IMR-90 (cell line): ENCODE measurements around the gene CEP78. TPM values are rescaled to one million over a fixed set of nuclear protein-coding genes. Genes with fewer than 3 reads are reported as not detected.

ENCODE experiments used
- ATAC-seq: fragments of 200-7000 bp; cut with Tn5 transposase; 2 replicates; pipeline ENCODE4 v1.9.1; 2020; ENCODE audit warnings: low read depth, mild to moderate bottlenecking, moderate library complexity
- BruUV-seq: library from RNA; stranded (reverse); fragments of 400-500 nt; replicated peaks from 2 replicates; lab custom pipeline; 2021; lab: Mats Ljungman, UMichigan
- CTCF ChIA-PET: fragments of 300-600 bp; formaldehyde crosslinking; extraction: SDS; loops from one replicate; lab custom pipeline; 2021; ENCODE audit warnings: antibody characterized with exemption; lab: Yijun Ruan, JAX
- POLR2A ChIA-PET: fragments of 300-600 bp; sonication (Branson Sonifier 250); formaldehyde crosslinking; loops from one replicate; lab custom pipeline; 2022; ENCODE audit warnings: antibody characterized with exemption; ENCODE audit not compliant: unreplicated experiment; lab: Charles Lee
- DNase-seq: peaks from one replicate; pipeline ENCODE4 v3.0.0; 2013
- H2AFZ ChIP-seq: replicated peaks from 2 replicates; pipeline ENCODE3; 2013; ENCODE audit warnings: low read length, mild to moderate bottlenecking; ENCODE audit not compliant: poor library complexity
- H2AK5ac ChIP-seq: 2 replicates; pipeline ENCODE4 v1.6.1; 2013; ENCODE audit warnings: low read depth, low read length, inconsistent platforms
- H2AK9ac ChIP-seq: replicated peaks from 2 replicates; pipeline ENCODE3; 2013; ENCODE audit warnings: mild to moderate bottlenecking, low read depth, low read length, moderate library complexity; ENCODE audit not compliant: poor library complexity
- H2BK120ac ChIP-seq: 2 replicates; pipeline ENCODE4 v1.6.1; 2013; ENCODE audit warnings: low read depth, low read length, inconsistent platforms
- H2BK15ac ChIP-seq: 3 replicates; pipeline ENCODE4 v1.6.1; 2013; ENCODE audit warnings: low read depth, low read length, inconsistent platforms
- H2BK20ac ChIP-seq: 2 replicates; pipeline ENCODE4 v1.6.1; 2013; ENCODE audit warnings: low read depth, mild to moderate bottlenecking, inconsistent platforms, low read length, moderate library complexity
- H2BK5ac ChIP-seq: 2 replicates; pipeline ENCODE4 v1.6.1; 2013; ENCODE audit warnings: mild to moderate bottlenecking, low read depth, low read length, inconsistent platforms; ENCODE audit not compliant: poor library complexity, severe bottlenecking
- H3K14ac ChIP-seq: replicated peaks from 2 replicates; pipeline ENCODE4 v1.6.1; 2013; ENCODE audit warnings: low read depth, low read length, inconsistent platforms
- H3K18ac ChIP-seq: 2 replicates; pipeline ENCODE4 v1.6.1; 2013; ENCODE audit warnings: low read depth, low read length, control low read depth
- H3K23ac ChIP-seq: 2 replicates; pipeline ENCODE4 v1.6.1; 2013; ENCODE audit warnings: low read depth, low read length, inconsistent platforms
- H3K27ac ChIP-seq: 2 replicates; pipeline ENCODE4 v1.5.1; 2013; ENCODE audit warnings: mild to moderate bottlenecking, control low read depth, low read length; ENCODE audit not compliant: insufficient read depth
- H3K27me3 ChIP-seq: 2 replicates; pipeline ENCODE4 v1.6.1; 2013; ENCODE audit warnings: low read length; ENCODE audit not compliant: control insufficient read depth, insufficient read depth
- H3K36me3 ChIP-seq: 2 replicates; pipeline ENCODE4 v1.6.1; 2013; ENCODE audit warnings: low read length, mixed read lengths; ENCODE audit not compliant: control insufficient read depth, insufficient read depth
- H3K4ac ChIP-seq: 2 replicates; pipeline ENCODE4 v1.6.1; 2013; ENCODE audit warnings: low read depth, low read length, inconsistent platforms
- H3K4me1 ChIP-seq: 2 replicates; pipeline ENCODE4 v1.6.1; 2013; ENCODE audit warnings: low read length, mixed read lengths; ENCODE audit not compliant: control insufficient read depth, insufficient read depth
- H3K4me2 ChIP-seq: 2 replicates; pipeline ENCODE4 v1.6.1; 2013; ENCODE audit warnings: low read depth, mild to moderate bottlenecking, control low read depth, low read length, moderate library complexity
- H3K4me3 ChIP-seq: 2 replicates; pipeline ENCODE4 v1.5.1; 2013; ENCODE audit warnings: low read depth, mild to moderate bottlenecking, control low read depth, low read length, moderate library complexity; ENCODE audit not compliant: insufficient read depth
- H3K56ac ChIP-seq: 2 replicates; pipeline ENCODE4 v1.6.1; 2013; ENCODE audit warnings: low read length, inconsistent platforms; ENCODE audit not compliant: insufficient read depth; ENCODE audit errors: extremely low read depth
- H3K79me1 ChIP-seq, 2 experiments: 2 replicates each; pipeline ENCODE4 v1.6.1; 2013; ENCODE audit warnings: low read length in 2 of 2, inconsistent platforms in 1 of 2, low read depth in 1 of 2
- H3K9ac ChIP-seq: 2 replicates; pipeline ENCODE4 v1.6.1; 2013; ENCODE audit warnings: low read depth, low read length, control low read depth
- H3K9me1 ChIP-seq: 2 replicates; pipeline ENCODE4 v1.6.1; 2013; ENCODE audit warnings: low read length, inconsistent platforms; ENCODE audit not compliant: insufficient read depth
- H3K9me3 ChIP-seq: 2 replicates; pipeline ENCODE4 v1.6.1; 2013; ENCODE audit warnings: low read length; ENCODE audit not compliant: control insufficient read depth, insufficient read depth
- H4K20me1 ChIP-seq: 2 replicates; pipeline ENCODE4 v1.6.1; 2013; ENCODE audit warnings: low read length, inconsistent platforms; ENCODE audit not compliant: insufficient read depth
- H4K5ac ChIP-seq: 2 replicates; pipeline ENCODE4 v1.6.1; 2013; ENCODE audit warnings: mild to moderate bottlenecking, low read depth, low read length, control low read depth
- H4K8ac ChIP-seq, 2 experiments: 2 replicates each; pipeline ENCODE4 v1.6.1; 2013; ENCODE audit warnings: low read depth in 2 of 2, low read length in 2 of 2, control low read depth in 1 of 2, inconsistent platforms in 1 of 2
- H4K91ac ChIP-seq: 2 replicates; pipeline ENCODE4 v1.6.1; 2013; ENCODE audit warnings: low read depth, low read length, inconsistent platforms; ENCODE audit not compliant: insufficient read depth
- CEBPB ChIP-seq: IDR thresholded peaks from 2 replicates; pipeline ENCODE4 v1.6.1; 2012; ENCODE audit warnings: low read depth, low read length, improper control_type of control experiment
- FOS ChIP-seq: fragments of 150-350 bp; IDR thresholded peaks from 2 replicates; pipeline ENCODE4 v1.6.1; 2016; ENCODE audit warnings: low read depth, low read length
- RCOR1 ChIP-seq: IDR thresholded peaks from 2 replicates; pipeline ENCODE4 v1.6.1; 2012; ENCODE audit warnings: mild to moderate bottlenecking, low read length, improper control_type of control experiment; ENCODE audit not compliant: insufficient replicate concordance
- WGBS, 2 experiments: methylation state at CpG; one replicate each; pipeline versions ENCODE4 v1.1.5 to v1.1.7; 2013; ENCODE audit warnings: missing lambda C conversion rate in 2 of 2; ENCODE audit not compliant: insufficient read length in 1 of 2; ENCODE audit errors: extremely low coverage in 2 of 2; 5-methylcytosine and 5-hydroxymethylcytosine counted together
- dilution Hi-C: fragments of 300-500 bp; cut with HindIII; formaldehyde crosslinking; loops from one replicate; pipeline ENCODE4 v1.14.3; 2018; ENCODE audit warnings: low sequenced_read_pairs; ENCODE audit not compliant: unreplicated experiment
- in situ Hi-C: fragments of 300-500 bp; cut with MboI; formaldehyde crosslinking; loops from 3 replicates; pipeline ENCODE4 v1.14.3; 2019; ENCODE audit warnings: low sequenced_read_pairs, inconsistent platforms, mixed read lengths
- intact Hi-C: fragments of 100-400 bp; cut with micrococcal nuclease; formaldehyde crosslinking; loops from 2 replicates; pipeline ENCODE4 v1.10.0; 2022
- polyA plus RNA-seq, 3 experiments: library from polyadenylated mRNA; depleted of rRNA; stranded (reverse); fragments of >200 nt; gene quantifications; 2 replicates each; pipeline ENCODE4 v1.2.3, GENCODE V29; 2012; ENCODE audit warnings: low replicate concordance in 1 of 3
- total RNA-seq: library from RNA; depleted of rRNA; stranded (reverse); fragments of >200 nt; gene quantifications from 2 replicates; pipeline ENCODE4 v1.2.3, GENCODE V29; 2012
- TF ChIP-seq, protein P1 (sequence below): fragments of 150-350 bp; IDR thresholded peaks from 2 replicates; pipeline ENCODE4 v1.6.1; 2016; ENCODE audit warnings: low read depth, mild to moderate bottlenecking, low read length, moderate library complexity, borderline replicate concordance

CEP78 gene
- total and polyA plus RNA-seq, 2 of the 4 experiments (the other 2 are of a cell fraction) = 9.2 to 18.3 TPM

DNA sequence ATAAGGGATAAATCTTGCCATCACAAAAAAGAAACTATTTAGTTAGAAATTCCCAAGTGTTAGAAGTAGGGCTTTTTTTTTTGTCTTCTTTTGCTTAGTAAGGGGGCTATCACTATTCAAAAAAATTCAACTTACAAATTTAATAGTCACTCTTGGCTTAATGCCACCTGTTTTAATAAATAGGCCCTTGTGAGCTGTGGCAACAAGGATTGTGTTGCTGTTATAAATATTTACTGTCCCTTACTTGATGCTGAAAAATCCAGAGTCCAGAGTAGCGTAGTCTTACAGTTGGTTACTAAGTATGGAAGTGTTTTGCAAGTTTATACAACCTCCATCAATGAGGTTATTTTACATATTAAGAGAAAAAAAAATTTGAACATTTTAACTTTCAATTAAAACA, 21.4 kb upstream of the CEP78 start:
- dilution Hi-C loops = no loop called here
- Histone ChIP-seq H4K91ac (no peak overlapping the region), H2AK5ac (no peak overlapping the region), H2AK9ac (no peak overlapping the region), H2AFZ (no peak overlapping the region), H2BK120ac (no peak overlapping the region), H3K4me3 (no peak overlapping the region), H4K8ac (no peak overlapping the region), H3K27me3 (peaks cover 3% of the 10 kb centered on the region; the same call in 1 of the 2 replicates), H2BK5ac (no peak overlapping the region), H3K9ac (no peak overlapping the region), H3K27ac (no peak overlapping the region), H3K4ac (no peak overlapping the region), H4K5ac (no peak overlapping the region), H3K9me1 (no peaks in the 10 kb centered on the region), H4K20me1 (no peaks in the 10 kb centered on the region), H3K18ac (no peak overlapping the region), H3K4me2 (no peak overlapping the region), H3K23ac (no peak overlapping the region), H2BK15ac (no peak overlapping the region), H3K36me3 (no peaks in the 10 kb centered on the region), H3K79me1 (no peaks in the 10 kb centered on the region), H3K14ac (no peak overlapping the region), H3K9me3 (no peaks in the 10 kb centered on the region), H2BK20ac (no peak overlapping the region), H3K4me1 (no peaks in the 10 kb centered on the region), H3K56ac (no peak overlapping the region)
- no peak for ATAC-seq
- no TSS peak for BruUV-seq
- ChIA-PET CTCF (no interaction called here), POLR2A (no interaction called here)
- no peak for DNase-seq
- intact Hi-C loops = loop anchor here (10.0 kb wide), 1 partner anchor 150 kb away; no protein-coding TSS in a partner anchor
- in situ Hi-C loops = no loop called here
- TF ChIP-seq CEBPB = no peak
- no peak for TF ChIP-seq RCOR1
- TF ChIP-seq FOS = no peak
- TF ChIP-seq, protein P1, sequence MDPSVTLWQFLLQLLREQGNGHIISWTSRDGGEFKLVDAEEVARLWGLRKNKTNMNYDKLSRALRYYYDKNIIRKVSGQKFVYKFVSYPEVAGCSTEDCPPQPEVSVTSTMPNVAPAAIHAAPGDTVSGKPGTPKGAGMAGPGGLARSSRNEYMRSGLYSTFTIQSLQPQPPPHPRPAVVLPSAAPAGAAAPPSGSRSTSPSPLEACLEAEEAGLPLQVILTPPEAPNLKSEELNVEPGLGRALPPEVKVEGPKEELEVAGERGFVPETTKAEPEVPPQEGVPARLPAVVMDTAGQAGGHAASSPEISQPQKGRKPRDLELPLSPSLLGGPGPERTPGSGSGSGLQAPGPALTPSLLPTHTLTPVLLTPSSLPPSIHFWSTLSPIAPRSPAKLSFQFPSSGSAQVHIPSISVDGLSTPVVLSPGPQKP = no peak
- no CpG with 5 or more reads among the region's 1 CpG for WGBS, 2 experiments
